Kidney epithelial cell (primary cell): ENCODE results near the gene PTS. TPM values are rescaled to one million over a fixed set of nuclear protein-coding genes. Genes with fewer than 3 reads are reported as not detected.

ENCODE experiments used
- DNase-seq: peaks from one replicate; pipeline ENCODE4 v3.0.0-alpha.2; 2010; ENCODE audit warnings: low read depth
- H3K27me3 ChIP-seq: 2 replicates; pipeline ENCODE4 v1.6.0; 2011; ENCODE audit warnings: low read length; ENCODE audit not compliant: control insufficient read depth, insufficient read depth
- H3K36me3 ChIP-seq: 2 replicates; pipeline ENCODE4 v1.5.1; 2011; ENCODE audit warnings: low read length; ENCODE audit not compliant: control insufficient read depth, insufficient read depth
- H3K4me3 ChIP-seq: 2 replicates; pipeline ENCODE4 v1.5.1; 2011; ENCODE audit warnings: low read depth, mild to moderate bottlenecking, control low read depth, low read length
- total RNA-seq: library from RNA; depleted of rRNA; stranded (reverse); fragments of >200 nt; gene quantifications from 2 replicates; pipeline ENCODE4 v1.2.3, GENCODE V29; 2015
- TF ChIP-seq, protein P1 (sequence below): IDR thresholded peaks from 2 replicates; pipeline ENCODE4 v1.5.1; 2011; ENCODE audit warnings: mild to moderate bottlenecking, moderate library complexity, low read length, control low read depth, inconsistent platforms; ENCODE audit not compliant: insufficient read depth, poor library complexity, severe bottlenecking

Gene PTS
- total RNA-seq, 1 donor from 2014 or later: 24.1 TPM

DNA sequence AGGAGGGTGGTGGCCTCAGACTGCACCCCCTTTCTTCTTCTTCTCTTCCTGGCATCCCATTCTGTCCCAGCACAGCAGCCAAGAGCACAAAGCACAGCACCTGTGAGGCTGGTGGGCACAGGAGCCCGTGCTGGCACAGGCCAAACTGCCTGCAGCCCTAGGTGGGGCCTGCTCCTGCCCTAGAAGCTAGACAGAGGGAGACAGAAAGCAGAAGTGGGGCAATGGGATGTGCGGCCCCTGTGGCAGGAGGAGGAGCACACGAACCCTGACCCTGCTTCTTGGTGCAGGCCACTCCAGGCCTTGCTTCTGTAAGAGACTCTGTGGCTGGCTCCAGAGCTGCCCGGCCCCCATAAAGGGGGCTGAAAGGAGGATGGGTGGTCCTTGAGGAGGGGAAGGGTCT lies 3.9 kb upstream of the PTS start:
- TF ChIP-seq, protein P1, sequence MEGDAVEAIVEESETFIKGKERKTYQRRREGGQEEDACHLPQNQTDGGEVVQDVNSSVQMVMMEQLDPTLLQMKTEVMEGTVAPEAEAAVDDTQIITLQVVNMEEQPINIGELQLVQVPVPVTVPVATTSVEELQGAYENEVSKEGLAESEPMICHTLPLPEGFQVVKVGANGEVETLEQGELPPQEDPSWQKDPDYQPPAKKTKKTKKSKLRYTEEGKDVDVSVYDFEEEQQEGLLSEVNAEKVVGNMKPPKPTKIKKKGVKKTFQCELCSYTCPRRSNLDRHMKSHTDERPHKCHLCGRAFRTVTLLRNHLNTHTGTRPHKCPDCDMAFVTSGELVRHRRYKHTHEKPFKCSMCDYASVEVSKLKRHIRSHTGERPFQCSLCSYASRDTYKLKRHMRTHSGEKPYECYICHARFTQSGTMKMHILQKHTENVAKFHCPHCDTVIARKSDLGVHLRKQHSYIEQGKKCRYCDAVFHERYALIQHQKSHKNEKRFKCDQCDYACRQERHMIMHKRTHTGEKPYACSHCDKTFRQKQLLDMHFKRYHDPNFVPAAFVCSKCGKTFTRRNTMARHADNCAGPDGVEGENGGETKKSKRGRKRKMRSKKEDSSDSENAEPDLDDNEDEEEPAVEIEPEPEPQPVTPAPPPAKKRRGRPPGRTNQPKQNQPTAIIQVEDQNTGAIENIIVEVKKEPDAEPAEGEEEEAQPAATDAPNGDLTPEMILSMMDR: no peak
- DNase-seq: no peak
- no peaks in the 10 kb centered on the region for H3K36me3 ChIP-seq
- H3K4me3 ChIP-seq: no peak overlapping the region
- no peaks in the 10 kb centered on the region for H3K27me3 ChIP-seq

DNA sequence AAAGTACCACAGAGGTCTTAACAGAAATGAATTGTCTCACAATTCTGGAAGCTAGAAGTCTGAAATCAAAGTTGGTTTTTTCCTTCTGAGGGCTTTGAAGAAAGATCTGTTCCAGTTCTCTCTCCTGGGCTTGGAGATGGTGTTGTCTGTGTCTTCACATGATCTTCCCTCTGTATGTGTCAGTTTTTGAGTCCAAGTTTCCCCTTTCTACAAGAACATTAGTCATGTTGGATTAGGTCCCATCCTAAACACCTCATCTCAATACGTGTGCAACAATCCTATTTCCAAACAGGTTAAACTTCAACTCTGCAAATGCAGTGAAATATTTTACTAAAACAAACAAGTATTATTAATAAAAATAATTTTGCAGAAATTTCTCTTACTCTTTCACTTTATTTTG lies 3.1 kb upstream of the PTS start:
- TF ChIP-seq, protein P1: no peak
- H3K4me3 ChIP-seq: no peak overlapping the region
- no peak for DNase-seq
- no peaks in the 10 kb centered on the region for H3K27me3 ChIP-seq
- H3K36me3 ChIP-seq: no peaks in the 10 kb centered on the region

DNA sequence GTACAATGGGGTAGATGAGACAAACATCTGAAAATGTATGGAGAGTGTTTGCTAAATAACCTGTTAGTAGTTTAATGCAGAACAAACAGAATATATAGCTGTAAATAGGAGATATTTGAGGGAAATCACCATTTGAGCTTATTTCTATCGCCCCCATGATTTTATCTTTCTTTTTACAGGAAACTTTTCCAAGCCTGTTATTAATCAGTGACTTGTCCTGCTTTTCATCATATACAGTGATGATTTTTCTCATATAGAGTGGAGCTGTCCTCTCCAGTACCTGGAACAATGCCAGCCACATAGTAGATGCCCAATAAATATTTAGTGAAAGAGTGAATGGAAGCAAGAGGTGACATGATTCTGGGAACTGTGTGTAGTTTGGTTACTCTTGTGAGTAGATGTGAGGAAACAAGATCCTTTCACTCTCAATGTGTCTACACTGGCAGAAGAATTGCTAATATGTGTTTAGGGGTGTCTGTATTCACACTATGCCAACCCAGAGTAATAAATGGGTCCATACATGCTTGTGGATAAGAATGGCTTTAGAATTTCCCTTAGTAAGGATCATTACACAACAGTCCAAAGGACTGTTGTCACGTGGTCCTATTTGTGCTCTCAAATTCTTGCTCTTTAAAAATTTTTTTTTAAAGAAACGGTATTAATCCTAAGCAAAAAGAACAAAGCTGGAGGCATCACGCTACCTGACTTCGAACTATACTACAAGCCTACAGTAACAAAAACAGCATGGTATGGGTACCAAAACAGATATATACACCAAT lies 2.3 kb upstream of the PTS start:
- no peak for DNase-seq
- TF ChIP-seq, protein P1: no peak
- Histone ChIP-seq H3K27me3 (no peaks in the 10 kb centered on the region), H3K36me3 (no peaks in the 10 kb centered on the region), H3K4me3 (no peak overlapping the region)

DNA sequence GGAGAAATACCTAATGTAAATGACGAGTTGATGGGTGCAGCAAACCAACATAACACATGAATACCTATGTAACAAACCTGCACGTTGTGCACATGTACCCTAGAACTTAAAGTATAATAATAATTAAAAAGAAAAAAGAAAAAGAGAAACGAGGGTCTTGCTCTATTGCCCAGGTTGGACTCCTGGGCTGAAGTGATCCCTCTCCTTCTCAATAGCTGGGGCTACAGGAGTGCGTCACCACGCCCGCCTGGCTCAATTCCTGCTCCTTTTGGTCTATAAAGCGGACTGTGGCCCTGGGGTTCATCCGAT lies 521 bp upstream of the PTS start:
- no peak for DNase-seq
- TF ChIP-seq, protein P1: no peak
- Histone ChIP-seq H3K27me3 (no peaks in the 10 kb centered on the region), H3K4me3 (peak overlapping the region; percentile 78), H3K36me3 (no peaks in the 10 kb centered on the region)

DNA sequence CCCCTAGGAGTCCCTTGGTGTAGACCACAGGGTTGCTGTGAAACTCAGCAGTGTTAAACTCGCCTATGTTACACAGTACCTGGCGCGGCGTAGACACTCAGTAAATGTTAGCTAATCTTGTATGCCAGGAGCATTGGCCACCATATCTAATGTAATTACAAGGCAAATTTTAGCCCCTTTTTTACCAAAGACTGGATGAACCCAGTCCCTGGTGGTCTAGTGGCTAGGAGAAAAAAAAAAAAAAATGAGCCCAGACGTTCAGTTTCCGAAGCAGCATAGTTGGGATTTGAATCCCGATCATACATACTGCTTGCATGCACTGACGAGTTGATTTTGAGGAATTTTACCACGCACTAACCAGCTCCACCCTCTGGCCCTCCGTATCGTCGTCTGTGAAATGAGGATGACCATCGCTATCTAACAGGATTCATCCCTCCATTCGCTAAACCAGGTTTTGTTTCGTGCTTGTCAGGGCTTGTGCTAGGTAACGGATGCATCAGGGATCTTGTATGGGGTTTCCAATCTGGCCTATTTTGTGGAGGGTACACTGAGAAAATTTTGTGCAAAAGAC lies 688 bp downstream of the PTS start:
- no peaks in the 10 kb centered on the region for H3K27me3 ChIP-seq
- no peak for DNase-seq
- H3K36me3 ChIP-seq: no peaks in the 10 kb centered on the region
- TF ChIP-seq, protein P1: no peak
- peak overlapping the region; percentile 78 for H3K4me3 ChIP-seq

DNA sequence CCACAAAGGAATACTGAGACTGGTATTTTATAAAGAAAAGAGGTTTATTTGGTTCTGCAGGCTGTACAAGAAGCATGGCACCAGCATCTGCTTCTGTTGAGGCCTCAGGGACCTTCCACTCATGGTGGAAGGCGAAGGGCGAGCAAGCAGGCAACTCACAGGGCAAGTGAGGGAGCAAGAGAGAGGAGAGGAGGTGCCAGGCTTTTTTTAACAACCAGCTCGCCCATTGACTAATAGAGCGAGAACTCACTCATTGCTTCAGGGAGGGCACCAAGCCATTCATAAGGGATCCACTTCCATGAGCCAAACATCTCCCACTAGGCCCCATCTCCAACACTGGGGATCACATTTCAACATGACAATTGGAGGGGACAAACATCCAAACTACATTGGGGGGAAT lies 1.2 kb downstream of the PTS start:
- Histone ChIP-seq H3K27me3 (no peaks in the 10 kb centered on the region), H3K4me3 (peak overlapping the region; percentile 78), H3K36me3 (no peaks in the 10 kb centered on the region)
- no peak for DNase-seq
- TF ChIP-seq, protein P1: no peak
